ENCODE results near the gene CASK. TPM values are rescaled to one million over a fixed set of nuclear protein-coding genes. Genes with fewer than 3 reads are reported as not detected.

CASK gene
- total RNA-seq, 1 donor from 2014 or later: 33.7 TPM

DNA sequence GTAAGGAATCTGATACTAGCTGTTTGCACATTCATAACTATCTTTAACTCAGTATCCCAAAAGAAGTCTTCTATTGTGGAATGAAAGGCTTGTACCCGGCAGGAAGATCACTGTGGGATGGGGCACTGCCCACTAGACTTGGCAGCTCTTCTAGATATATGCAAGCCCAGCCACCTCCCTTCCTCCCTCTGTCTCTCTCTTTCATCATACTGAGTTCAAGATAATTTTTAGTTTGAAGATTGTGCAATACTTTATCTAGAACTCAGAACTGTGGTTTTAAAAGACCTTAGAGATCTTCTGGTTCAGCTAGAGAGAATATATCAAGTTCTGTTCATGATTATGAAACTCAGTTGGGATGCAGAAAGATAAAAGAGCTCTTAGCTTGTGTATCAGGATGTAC lies 257.1 kb downstream of the CASK start:
- H3K4me1 ChIP-seq: peaks cover 0 to 28% of the 10 kb centered on the region in 2 donors
- peak overlapping the region; percentile 12 to 65 for H3K27ac ChIP-seq
- TF ChIP-seq, protein P1, sequence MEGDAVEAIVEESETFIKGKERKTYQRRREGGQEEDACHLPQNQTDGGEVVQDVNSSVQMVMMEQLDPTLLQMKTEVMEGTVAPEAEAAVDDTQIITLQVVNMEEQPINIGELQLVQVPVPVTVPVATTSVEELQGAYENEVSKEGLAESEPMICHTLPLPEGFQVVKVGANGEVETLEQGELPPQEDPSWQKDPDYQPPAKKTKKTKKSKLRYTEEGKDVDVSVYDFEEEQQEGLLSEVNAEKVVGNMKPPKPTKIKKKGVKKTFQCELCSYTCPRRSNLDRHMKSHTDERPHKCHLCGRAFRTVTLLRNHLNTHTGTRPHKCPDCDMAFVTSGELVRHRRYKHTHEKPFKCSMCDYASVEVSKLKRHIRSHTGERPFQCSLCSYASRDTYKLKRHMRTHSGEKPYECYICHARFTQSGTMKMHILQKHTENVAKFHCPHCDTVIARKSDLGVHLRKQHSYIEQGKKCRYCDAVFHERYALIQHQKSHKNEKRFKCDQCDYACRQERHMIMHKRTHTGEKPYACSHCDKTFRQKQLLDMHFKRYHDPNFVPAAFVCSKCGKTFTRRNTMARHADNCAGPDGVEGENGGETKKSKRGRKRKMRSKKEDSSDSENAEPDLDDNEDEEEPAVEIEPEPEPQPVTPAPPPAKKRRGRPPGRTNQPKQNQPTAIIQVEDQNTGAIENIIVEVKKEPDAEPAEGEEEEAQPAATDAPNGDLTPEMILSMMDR (IDR thresholded peaks at IDR 0.05): no peak

DNA sequence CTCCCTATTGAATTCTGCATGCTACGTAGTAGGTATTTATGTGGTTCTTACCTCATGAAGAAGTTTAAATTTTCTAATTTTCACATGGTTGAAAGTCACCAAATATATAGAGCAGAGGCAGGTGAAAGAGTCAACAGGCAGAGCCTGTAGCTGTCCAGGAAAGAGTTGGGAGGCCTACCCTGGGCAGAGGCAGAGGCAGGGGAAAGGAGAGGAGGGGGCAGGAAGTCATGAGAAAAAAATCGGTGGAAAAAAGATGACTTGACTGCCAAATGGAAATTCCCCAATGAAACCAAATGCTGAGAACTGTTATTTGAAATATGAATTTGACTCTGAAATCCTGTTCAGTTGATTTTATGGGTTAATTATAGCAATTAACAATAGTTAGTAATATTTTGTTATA lies 257.7 kb downstream of the CASK start:
- H3K27me3 ChIP-seq: no peaks in the 10 kb centered on the region
- H3K9me3 ChIP-seq: no peaks in the 10 kb centered on the region
- no peak for DNase-seq (ENCODE audit: low spot score in 2 of 2)
- intact Hi-C loops (cut with DNase I): loop anchor here (10.0 kb wide), 1 partner anchor 221 kb away; the partner anchor contains the start of gene NYX
- no peaks in the 10 kb centered on the region for H3K36me3 ChIP-seq
- H3K4me3 ChIP-seq: no peak overlapping the region
- H3K27ac ChIP-seq: peak overlapping the region; percentile 12 to 65
- peaks cover 0 to 31% of the 10 kb centered on the region in 2 donors for H3K4me1 ChIP-seq
- TF ChIP-seq, protein P1 (IDR thresholded peaks at IDR 0.05): no peak

More for the DNA sequence above, 257.1 kb downstream of the CASK start:
- Histone ChIP-seq H3K4me3 (no peak overlapping the region), H3K36me3 (no peaks in the 10 kb centered on the region), H3K9me3 (no peaks in the 10 kb centered on the region), H3K27me3 (no peaks in the 10 kb centered on the region)
- intact Hi-C loops (cut with DNase I): loop anchor here (10.0 kb wide), 1 partner anchor 221 kb away; the partner anchor contains the start of gene NYX
- no peak for DNase-seq (ENCODE audit: low spot score in 2 of 2)

- Histone ChIP-seq H3K27ac (peak overlapping the region; percentile 22 to 65), H3K4me1 (peaks cover 0 to 31% of the 10 kb centered on the region in 2 donors), H3K9me3 (no peaks in the 10 kb centered on the region), H3K27me3 (no peaks in the 10 kb centered on the region), H3K36me3 (no peaks in the 10 kb centered on the region), H3K4me3 (no peak overlapping the region)
- intact Hi-C loops (cut with DNase I): loop anchor here (5.0 to 10.0 kb wide), 2 partner anchors 32 to 220 kb away; partner anchors contain the start of gene NYX
- DNase-seq (ENCODE audit: low spot score in 2 of 2): no peak
- TF ChIP-seq, protein P1 (IDR thresholded peaks at IDR 0.05): no peak
These were observed 258.4 kb downstream of the CASK start for GRCh38 chrX:41664908-41665307.

DNA sequence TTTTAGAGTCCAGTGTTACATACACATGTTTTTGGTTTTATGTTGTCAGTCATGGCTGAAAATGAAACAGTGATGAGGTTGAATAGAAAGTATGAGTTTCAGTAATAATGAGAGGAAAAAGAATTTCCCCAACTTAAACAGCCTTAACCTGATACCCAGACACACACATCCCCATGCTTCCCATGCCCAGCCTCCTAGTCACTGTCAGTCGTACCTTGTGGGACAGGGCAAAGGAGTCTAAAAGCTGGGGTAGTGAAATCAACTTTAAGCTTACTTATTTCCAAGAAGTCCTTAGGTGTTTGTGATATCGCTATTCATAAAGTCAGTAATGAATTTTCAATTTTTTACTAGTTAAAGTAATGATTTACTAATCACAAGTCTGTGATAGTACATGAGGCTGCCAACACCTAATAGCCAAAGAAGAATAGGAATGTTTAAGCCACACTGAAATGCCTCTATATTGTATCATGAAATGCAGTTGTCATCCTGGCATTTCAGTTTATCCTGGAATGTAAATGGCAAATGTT lies 258.9 kb downstream of the CASK start:
- H3K36me3 ChIP-seq: no peaks in the 10 kb centered on the region
- H3K27me3 ChIP-seq: no peaks in the 10 kb centered on the region
- H3K9me3 ChIP-seq: no peaks in the 10 kb centered on the region
- TF ChIP-seq, protein P1 (IDR thresholded peaks at IDR 0.05): no peak
- no peak overlapping the region for H3K4me3 ChIP-seq
- DNase-seq (ENCODE audit: low spot score in 2 of 2): no peak
- intact Hi-C loops (cut with DNase I): loop anchor here (5.0 to 10.0 kb wide), 2 partner anchors 33 to 220 kb away; partner anchors contain the start of gene NYX
- H3K4me1 ChIP-seq: peaks cover 0 to 31% of the 10 kb centered on the region in 2 donors
- H3K27ac ChIP-seq: peak overlapping the region; percentile 22 to 65

GRCh38 chrX:41661366-41662095 lies 261.8 kb downstream of the CASK start:
- peaks cover 0 to 31% of the 10 kb centered on the region in 2 donors for H3K4me1 ChIP-seq
- no peaks in the 10 kb centered on the region for H3K9me3 ChIP-seq
- TF ChIP-seq, protein P1 (IDR thresholded peaks at IDR 0.05): no peak
- H3K27ac ChIP-seq: peak overlapping the region; percentile 65 to 79
- H3K27me3 ChIP-seq: no peaks in the 10 kb centered on the region
- DNase-seq (ENCODE audit: low spot score in 2 of 2): no peak
- no peak overlapping the region for H3K4me3 ChIP-seq
- intact Hi-C loops (cut with DNase I): loop anchor here (5.0 to 10.0 kb wide), 2 partner anchors 36 to 217 kb away; partner anchors contain the start of gene NYX
- H3K36me3 ChIP-seq: peaks cover 0 to 8% of the 10 kb centered on the region in 2 donors

Measured in ascending aorta (tissue), 2 donors.